GM19023 (cell line): ENCODE data around the gene CRIM1.

ENCODE experiments used
- ATAC-seq: cut with Tn5 transposase; IDR thresholded peaks from one replicate; pipeline ENCODE4 v1.9.1; 2021; ENCODE audit warnings: mild to moderate bottlenecking, moderate library complexity; ENCODE audit not compliant: unreplicated experiment

Gene CRIM1

DNA sequence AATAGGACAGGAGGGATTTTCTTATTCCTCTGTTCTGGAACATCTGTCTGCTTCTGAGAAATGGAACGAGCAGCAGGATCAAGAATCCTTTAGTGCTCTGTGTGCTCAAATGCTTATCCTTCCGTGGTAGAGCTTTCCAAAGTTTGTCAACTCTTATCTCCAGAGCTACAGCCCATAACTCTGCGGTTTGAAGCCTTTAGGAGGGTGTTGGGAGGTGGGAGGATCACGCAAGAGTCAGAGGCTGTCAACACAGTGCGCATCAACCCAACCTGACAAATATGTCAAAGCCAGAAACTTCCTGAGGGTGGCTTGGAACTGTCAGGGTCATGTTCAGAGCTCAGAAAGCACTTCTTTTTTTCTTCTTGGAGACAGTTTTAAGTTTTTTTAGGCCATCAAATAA lies 95.9 kb downstream of the CRIM1 start:
- ATAC-seq = no peak

DNA sequence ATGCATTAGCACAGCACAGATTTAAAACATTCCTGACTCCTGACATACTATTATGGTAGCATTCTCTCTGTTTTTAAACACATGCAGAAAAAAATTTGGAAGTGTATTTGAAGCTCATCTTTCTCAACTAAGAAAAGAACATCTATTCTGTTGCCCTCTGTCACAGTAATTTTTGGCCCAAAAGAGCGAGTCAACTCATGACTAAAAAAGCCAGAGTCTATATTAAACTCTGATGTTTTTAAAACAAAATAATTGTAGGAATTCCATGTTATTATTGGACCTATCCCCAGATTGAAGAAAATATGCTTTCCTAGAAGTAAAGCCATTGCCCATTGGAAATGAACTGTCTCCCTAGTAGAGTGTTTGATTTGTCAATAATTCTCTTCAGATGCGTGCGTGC lies 96.7 kb downstream of the CRIM1 start:
- ATAC-seq = no peak

DNA sequence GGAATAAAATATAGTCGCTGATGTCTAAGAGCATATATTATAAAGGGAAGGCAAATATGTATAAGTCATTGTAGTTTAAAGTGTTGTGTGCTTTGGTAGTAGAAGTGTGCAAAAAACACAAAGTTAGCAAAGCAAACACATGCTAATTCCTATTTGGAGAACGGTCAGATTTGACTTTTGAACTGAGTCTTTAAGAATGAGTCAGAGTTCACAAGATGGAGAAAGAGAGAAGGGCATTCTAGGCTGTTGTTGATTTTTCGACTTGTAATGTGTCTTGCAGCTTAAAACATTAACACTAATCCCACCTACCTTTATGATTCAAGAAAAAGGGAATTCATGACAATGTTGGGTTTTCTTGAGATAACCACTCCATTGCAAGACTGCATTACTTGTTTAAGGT lies 98.1 kb downstream of the CRIM1 start:
- ATAC-seq = no peak

DNA sequence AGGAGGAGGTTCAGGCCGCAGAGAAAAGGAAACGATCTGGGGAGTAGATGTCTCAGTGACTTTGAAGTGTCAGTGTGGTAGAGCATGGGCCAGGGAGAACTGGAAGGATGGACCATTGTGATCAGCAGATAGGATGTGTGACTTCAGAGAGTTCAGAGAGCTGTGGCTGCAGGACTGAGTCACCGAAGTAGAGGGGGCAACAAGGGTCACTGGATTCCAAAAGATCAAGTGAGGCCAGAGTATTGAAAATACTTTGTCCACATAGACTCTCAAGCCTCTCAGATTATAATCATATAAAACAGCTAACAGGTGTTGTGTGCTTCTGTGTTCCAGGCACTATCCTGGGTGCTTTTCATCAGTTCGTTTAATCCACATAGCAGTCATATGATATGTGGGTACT lies 99.4 kb downstream of the CRIM1 start:
- ATAC-seq = no peak

GRCh38 chr2:36455788-36456187 lies 100.2 kb downstream of the CRIM1 start:
- no peak for ATAC-seq

GRCh38 chr2:36456227-36457175 lies 100.9 kb downstream of the CRIM1 start:
- ATAC-seq = no peak

DNA sequence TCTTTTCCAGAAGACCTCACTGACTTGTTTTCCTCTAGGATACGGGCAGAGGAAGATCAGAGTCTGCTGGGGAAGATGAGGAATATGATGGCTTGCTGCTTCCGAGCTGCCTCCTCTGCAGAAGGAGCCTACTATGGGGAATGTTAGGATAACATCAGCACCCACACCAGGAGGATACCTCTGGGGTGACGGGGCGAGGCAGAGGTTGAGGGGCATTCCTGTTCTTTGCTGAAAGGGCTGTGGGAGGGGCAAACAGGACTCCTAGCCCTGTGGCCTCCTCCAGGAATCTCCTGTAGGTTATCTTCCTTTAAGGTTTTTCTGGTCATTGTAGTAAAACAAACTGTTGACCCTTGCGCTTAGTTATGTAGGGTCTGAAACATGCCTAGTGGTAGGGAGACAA lies 102.5 kb downstream of the CRIM1 start:
- ATAC-seq = no peak

DNA sequence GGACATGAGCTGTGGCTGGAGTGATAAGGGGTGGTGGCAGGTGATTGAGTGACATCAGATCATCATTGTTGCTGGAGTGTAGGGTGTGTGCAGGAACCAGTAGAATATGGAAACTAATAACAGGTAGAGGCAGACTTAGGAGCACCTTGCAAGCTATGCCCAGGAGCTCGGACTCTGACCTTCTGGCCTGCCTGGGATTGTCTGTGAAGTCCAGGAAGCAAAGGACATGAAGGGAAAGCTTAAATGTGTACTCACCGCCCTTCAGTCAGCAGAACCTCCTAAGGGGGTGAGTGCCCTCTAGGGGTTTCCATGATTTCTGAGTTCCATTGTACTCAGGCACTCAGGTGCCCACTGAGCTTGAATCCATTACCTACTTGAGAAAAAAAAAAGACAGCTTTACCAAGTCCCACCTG lies 104.2 kb downstream of the CRIM1 start:
- no peak for ATAC-seq

- ATAC-seq = no peak
Measured at GRCh38 chr2:36461039-36461681, 105.6 kb downstream of the CRIM1 start.

GRCh38 chr2:36462311-36462935 lies 106.8 kb downstream of the CRIM1 start:
- ATAC-seq = no peak

GRCh38 chr2:36463365-36463764 lies 107.8 kb downstream of the CRIM1 start:
- ATAC-seq = no peak

DNA sequence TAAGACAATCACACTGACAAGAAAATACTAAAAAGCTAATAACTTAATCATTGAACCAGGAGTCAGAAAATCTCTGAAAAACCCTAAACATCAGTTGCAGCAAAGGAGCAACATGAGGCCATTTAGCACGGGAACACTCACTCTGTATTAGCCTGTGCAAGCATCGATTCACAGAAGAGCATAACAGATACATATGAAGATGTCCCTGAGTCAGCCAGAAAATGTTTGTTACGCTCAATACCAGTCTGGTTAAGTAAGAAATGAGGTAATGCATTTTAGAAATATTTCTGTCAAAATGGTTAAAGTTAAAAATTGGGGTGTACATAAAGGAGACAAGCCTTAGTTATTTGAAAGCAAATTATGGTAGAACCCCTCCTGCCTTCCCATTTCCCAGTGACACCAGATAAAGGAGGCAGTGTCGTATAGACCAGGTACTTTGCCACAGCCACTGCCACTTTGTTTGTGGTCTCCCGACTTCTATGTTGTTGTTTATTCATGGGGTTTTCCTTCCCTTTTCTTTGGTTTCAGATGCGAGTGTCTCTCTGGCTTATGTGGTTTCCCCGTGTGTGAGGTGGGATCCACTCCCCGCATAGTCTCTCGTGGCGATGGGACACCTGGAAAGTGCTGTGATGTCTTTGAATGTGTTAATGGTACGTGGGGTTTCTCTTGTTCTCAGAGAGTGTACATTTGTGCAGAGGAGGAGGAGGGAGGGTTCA lies 108.6 kb downstream of the CRIM1 start:
- no peak for ATAC-seq

GRCh38 chr2:36466135-36466534 lies 110.6 kb downstream of the CRIM1 start:
- ATAC-seq = no peak

DNA sequence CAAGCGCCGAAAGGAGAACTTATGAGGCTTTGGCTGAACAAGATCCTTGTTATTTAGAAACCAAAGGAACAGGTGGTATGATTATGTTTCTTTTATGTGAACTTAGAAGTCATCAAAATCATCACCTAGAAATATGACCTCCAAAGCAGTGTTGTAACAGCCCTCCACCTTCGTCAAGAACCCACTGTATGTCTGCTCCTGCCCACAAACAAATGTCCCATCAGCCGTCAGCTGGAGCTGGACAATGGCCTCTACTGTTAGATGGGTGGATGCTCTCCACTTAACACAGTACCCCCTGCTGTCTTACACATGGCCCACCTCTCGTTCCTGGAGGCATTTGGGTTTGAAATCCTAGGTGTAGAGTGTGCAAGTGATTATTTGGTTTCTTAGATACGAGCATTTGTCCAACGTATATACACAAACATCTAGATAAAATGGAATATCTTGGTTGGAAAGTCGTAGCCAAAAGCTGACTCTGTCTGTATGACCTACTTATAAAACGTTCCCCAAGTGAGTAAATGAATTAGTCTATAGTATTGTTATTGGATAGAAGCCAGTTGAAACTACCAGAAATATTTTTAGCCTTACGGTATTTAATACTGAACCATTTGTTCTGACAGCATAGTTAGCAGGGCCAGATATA lies 113.0 kb downstream of the CRIM1 start:
- no peak for ATAC-seq

DNA sequence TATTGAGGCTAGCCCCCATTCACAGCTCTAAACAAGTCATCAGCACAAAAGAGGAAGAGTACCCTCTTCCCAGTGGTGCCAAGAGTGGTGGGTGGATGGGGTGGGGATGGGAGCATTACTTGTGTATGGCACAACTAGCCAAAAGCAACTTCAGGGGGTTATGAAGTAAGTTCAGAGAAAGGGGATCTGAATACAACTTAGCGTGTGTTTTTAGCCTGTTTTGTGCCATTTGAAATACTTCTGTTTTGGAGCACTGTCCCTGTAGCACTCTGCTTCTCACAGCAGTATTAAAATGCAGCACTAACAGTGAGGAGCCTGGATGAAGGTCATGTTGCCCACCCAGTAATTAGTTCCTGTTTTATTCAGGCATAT lies 113.5 kb downstream of the CRIM1 start:
- no peak for ATAC-seq

DNA sequence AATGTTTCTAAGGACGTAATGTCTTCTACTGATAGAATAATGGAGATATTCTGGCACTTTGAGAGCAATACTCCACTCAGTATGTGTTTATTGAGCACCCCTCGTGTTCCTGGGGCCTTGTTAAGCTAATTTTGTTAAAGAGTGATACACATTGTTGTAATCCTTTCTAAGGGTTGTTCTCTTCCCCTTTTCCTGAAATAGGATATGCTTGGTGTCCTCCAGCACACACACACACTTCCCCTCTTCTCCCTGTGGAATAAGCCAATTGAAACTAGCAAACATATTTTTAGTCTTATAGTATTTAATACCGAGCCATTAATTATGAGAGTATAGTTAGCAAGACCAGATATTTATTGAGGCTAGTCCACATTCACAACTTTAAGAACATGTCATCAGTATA lies 114.1 kb downstream of the CRIM1 start:
- no peak for ATAC-seq

GRCh38 chr2:36473230-36473629 lies 117.7 kb downstream of the CRIM1 start:
- ATAC-seq = no peak

- ATAC-seq = no peak
Measured at GRCh38 chr2:36476411-36476810, 120.8 kb downstream of the CRIM1 start.

- ATAC-seq = no peak
Measured at GRCh38 chr2:36477315-36477714, 121.7 kb downstream of the CRIM1 start.

GRCh38 chr2:36477746-36478145 lies 122.2 kb downstream of the CRIM1 start:
- no peak for ATAC-seq

DNA sequence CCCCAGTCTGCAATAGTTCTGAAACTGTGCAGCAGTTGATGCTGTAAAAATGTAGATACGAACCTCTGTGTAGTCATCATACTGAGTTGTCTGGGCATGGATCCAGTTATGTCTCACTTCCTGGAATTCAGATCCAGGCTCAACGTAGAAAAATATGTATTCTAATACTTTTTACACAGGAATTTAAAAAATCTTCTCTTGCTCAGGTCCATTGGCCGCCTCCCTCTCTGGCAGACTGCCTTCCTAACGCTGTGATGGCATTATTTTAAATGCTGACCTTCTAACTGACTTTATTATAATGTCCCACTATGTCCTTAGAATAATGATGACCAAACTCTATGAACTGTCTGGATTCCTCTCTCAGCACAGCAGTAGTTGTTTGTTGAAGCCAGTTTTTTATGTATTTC lies 122.8 kb downstream of the CRIM1 start:
- no peak for ATAC-seq
